Stimulated activated CD8-positive, alpha-beta memory T cell treated with anti-CD3 and anti-CD28 coated beads, Interleukin-4, amount 100 ng/mL, for 24 hours (primary cell): Measurements from ENCODE around the gene SEMA3E.
"Not testable (repeated sequence)": the region's sequence is repeated elsewhere in the genome, so short reads cannot be mapped to it uniquely, and the experiment has no call there.

Source experiments
- DNase-seq: peaks from one replicate; pipeline ENCODE4 v3.0.0-alpha.2; 2020; ENCODE audit warnings: low read depth

The SEMA3E gene

DNA sequence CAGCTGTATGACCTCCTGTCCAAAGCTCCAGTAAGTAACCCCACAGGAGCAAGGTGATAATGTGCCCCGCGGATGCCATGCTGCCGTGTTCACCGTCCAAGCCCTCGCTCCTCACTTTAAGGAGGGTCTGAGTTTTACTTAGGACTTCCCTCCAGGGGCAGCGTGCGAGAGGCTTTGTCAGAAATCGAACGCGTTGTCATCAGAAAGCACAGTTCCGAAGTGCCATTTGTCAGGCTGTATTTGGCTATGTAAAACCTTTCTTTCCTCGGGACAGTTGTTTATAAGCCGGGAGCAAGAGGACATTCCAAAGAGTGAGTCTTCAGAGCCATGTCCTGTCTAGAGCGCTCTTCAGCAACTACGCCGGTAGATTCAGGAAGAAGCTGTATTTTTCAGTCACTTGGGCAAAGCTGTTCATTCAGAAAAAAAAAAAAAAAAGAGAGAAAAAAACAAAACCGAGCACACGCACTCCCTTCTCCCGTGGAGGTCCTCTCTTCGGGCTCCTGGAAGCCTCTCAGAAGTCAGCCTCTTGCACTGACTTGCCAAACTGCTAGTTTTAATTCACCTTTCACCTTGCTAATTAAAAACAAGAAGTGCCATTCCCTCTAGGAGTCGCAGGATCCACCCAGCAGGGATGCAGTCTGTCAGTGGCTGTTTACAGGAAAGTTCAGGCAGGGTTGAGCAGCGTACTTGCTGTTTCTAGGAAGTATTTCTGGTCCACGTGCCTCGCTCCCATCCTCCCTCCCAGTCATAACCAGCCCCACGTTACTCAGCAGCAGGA, at the start of gene SEMA3E:
TSS of gene SEMA3E (minus strand) at position 676 of the 778 bp plus-strand sequence.
- no peak for DNase-seq

DNA sequence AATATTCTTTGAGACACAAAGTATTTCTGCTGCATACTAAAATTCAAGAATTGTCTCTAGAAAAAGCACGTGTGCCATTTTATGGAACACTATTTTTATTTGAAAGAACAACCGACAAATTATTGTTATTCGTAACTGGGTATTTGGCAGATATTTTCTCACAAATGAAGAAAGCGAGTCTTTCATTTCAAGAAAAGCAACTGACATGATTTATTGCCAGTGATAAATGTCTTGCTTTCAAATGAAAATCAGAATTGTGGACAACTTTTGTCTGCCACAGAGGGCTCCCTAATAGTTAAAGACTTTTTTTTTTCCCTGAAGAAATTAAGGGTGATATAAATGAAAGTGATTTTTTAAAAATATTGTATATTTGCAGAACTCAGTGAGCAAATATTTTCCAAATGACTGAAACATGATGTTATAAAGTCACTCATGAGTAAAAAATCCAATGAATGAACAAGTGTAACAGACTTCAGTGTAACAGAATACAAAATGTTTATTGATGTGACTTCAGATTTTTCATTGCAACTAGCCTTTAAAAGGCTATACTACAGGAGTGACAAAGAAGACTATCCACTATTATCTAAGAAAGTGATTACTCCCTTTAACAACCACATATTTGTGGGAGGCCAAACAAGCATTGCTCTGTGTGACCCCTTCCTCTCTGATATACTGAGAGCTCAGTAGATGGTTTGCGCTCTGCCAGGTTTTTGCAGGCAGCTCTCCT, 49.0 kb upstream of the SEMA3E start:
- no peak for DNase-seq

GRCh38 chr7:83696101-83696500, 47.2 kb upstream of the SEMA3E start:
- DNase-seq: no peak

DNA sequence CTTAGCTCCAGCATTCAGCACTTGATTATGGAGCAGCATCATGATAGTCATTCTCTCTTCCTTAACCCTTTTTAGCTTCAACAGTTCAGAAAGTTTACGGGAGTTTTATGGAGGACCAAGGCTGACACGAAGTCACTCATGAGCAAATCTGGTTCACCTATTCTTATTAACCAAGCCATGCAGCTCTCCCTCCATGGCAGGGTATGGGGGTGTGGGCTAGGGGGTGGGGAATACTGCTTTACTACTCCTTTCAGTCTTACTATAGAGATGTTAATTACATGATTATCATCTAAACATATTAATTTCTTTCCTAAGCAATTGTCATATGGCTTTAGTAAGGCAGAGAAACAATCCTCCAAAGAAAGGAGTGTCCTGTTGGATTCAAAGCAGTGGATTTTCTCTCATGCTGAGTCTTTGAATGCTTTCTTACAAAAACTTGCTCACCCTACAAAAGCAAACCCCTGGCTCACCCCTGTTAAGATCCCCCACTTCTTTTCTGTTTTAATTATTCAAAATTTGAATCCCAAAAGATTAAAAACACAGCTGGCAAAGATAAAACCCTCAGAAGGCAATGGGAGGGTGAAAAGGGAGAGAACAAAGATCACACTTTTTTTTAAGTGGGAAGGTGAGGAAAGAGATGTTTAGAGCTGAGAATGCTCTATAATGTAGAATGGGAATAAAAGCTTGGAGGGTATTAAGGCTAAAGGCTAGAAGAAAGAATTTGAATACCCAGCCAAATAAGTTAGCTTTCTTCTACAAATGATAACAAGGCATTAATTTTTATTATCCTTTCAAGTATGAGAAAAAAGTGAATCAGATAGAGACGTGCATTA, 46.4 kb upstream of the SEMA3E start:
- no peak for DNase-seq

DNA sequence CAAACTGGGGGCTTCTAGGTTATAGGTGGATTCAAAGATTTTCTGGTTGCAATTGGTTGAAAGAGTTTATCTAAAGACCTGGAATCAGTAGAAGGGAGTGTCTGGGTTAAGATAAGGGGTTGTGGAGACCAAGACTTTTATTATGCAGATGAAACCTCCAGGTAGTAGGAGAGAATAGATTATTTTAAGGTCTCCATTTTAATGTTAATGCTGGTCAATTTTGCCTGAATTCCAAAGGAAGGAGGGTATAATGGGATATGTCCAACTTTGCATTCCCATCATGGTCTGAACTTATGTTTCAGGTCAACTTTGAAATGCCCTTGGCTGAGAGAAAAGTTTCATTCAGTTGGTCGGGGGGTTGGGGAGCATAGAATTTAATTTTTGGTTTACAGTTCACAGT, 44.3 kb upstream of the SEMA3E start:
- no peak for DNase-seq

DNA sequence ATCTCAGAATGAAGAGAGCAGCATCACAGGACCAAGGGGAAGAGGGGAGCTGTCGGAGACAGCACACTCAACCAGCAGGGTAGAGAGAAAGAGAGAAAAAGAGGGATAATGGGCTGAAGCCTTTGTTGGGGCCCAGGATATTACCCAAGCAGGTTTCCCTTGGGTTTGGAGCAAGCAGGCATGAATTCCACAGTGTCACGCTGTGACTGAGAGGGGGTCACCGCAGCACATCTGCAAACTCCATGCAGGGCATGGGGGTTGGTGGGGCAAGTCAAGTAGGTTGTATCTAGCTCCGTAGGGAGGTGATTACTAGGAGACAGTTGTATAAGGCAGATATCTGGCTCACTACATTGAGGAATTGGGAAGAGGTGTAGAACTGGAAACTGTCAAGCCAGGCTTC, 42.2 kb upstream of the SEMA3E start:
- DNase-seq: no peak

- DNase-seq: no peak
These were observed 40.9 kb upstream of the SEMA3E start for GRCh38 chr7:83689855-83690254.

- DNase-seq: no peak
These were observed 37.5 kb upstream of the SEMA3E start for GRCh38 chr7:83686416-83686815.

GRCh38 chr7:83684928-83685327, 36.0 kb upstream of the SEMA3E start:
- no peak for DNase-seq

DNA sequence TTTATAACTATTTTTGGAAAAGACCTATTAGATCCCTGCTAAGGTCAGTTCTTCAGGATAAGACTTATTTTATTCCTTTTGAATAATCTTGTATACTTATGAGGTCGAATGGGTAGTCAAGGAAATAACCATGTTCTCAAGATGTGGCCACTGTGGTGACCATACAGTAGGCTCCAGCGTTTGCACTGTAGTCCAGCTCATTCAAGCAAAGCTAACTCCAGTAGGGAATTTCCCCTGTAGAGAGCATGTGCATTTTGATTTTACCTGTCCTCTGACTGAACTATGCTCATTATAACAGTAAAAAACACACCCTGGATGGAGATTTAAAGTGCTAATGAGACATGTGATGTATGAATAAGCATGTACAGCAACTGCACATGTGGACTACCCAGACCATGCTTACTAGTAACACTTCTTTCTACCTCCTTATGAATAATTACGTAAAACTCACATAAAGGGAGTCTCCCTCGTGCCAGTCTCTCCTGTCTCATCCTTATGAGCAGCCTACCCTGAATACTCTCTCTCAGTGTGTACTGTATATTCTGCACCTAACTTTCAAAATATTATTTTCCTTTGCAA, 32.4 kb upstream of the SEMA3E start:
- no peak for DNase-seq

DNA sequence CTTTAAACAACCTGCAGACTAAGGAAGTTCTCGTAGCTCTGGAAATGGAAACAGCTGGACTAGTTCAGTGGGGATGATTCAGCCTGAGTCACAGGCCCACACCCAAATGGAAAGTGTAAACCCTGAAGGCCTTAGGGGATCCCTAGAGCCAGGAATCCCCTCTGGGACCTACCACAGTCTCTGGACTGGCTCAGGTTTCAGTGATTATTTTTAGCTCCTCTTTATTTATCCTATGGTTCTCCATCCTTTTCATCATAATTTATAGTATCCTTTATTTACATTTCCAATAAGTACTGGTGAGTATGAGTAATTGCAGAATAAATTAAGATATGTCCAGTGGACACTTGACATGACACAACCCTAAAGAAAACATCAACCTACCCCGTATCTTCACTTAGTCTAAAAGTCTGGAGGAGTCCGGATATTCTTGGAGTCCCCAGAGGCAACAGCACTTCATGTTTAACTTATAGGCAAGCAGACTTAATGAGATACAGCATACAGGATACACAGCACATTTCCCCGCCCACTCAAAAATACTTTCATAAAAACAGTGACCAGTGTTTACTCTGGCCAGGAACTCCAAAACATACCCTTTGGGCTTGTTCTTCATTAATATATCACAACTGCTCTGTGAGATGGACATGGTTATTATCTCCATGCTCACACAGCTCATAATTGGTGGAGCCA, 28.4 kb upstream of the SEMA3E start:
- DNase-seq: no peak

- DNase-seq: not testable (repeated sequence)
These were observed 24.4 kb upstream of the SEMA3E start for GRCh38 chr7:83673291-83673690.

DNA sequence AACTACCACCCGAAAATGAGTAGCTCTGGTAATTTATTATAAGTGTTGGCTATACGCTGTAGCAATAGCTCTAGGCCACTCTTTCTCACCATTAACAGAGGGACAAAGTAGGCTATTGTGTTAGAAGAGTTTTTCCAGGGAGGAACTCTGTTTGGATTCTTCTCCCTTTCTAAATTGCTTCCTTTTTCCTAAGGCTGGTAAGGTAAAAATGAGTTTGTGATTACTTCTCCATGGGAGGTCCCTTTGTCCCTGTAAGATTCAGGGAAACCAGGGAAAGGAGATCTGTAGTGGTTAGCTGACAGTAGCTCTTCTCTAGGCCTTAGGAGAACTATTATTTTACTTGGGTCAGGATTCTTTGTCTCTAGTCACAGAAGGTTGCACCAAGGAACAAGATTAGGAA, 23.2 kb upstream of the SEMA3E start:
- no peak for DNase-seq

GRCh38 chr7:83663131-83663530, 14.2 kb upstream of the SEMA3E start:
- no peak for DNase-seq

DNA sequence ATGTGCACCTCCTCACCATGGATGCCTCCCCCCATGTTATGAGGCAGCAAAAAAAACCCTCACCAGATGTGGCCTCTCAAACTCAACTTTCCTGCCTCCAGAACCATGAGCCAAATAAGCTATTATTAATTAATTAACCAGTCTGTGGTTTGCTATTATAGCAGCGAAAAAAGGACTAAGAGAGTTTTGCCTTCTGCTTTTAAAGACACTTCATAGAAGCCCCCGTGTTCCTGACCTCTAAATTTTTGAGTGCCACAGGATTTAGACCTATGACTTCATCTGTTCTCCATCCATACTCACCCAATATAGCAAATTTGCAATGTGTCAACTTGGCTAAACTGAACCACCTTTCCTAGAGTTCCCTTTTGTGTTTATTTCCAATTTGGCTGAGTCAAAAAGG, 9.2 kb upstream of the SEMA3E start:
- no peak for DNase-seq

DNA sequence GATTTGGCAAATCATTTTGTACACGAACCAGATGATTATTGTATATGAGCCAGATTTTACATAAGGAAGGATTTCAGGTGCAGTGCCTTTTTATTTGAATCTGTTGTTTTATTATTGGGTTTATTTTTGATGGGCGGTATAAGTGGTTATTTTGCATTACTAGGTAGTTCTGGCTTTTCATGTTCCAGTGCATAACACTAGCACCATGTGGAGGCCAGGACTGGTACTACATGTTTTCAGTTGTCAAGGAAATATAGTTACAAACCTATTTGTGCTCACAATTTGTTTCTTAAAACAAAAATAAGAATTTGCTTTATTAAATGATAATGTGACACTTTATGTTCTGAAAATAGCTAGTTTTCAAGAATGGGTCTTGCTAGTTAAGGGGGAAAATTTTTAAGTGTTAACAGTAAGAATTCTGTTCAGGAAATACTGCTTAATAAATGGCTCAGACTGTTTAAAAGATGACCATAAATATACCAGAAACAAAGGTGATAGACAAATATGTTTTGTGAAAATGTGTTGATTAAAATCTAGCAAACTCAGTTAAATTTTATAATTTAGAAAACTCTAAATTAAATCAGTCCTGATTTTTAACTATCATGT, 7.1 kb upstream of the SEMA3E start:
- DNase-seq: no peak

DNA sequence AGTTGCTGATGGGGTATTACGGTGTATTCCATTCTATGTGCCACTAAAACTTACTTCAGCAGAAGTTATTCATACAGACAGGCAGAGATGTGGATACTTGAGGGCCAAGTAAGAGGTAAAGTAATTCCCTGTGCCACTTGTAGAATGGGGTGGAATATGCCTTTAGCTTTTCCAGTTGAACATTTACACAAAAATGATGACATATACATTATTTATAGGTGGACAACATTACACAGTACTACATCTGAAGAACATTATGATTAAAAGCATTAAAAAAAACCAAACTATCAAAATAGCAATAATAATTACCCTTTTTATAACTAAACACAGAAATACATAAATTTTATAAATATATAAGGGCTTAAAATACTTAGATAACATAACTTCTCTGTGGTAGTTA, 3.5 kb upstream of the SEMA3E start:
- DNase-seq: no peak

- DNase-seq: no peak
These were observed 762 bp upstream of the SEMA3E start for GRCh38 chr7:83649701-83650100.

GRCh38 chr7:83646027-83646426, 2.9 kb downstream of the SEMA3E start:
- no peak for DNase-seq

DNA sequence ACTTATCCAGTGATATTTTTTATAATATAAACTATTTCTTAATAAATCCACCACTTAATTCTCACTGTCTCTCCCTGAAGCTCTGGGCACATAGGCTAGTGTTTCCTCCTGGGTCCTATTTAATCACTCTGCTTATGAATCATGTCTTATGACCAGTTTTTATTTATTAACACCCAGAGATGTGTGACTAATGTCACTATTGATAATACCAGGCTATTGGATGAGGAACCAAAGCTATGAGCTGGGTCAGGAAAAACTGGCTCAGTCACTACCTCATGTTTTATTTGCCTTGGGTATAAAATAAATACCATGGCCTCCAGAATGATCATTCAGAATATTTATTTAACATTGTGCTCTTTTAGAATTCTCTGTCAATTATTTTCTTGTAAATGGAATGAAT, 5.2 kb downstream of the SEMA3E start:
- DNase-seq: no peak

GRCh38 chr7:83643012-83643411, 5.9 kb downstream of the SEMA3E start:
- DNase-seq: no peak
